BLaER1 (cell line): ENCODE measurements around the gene NPDC1.

ENCODE experiments used
- H3K27ac ChIP-seq: shearing (Covaris generic); formaldehyde crosslinking; 2 replicates; pipeline ENCODE4 v1.8.1; 2022
- H3K27me3 ChIP-seq: shearing (Covaris generic); formaldehyde crosslinking; 2 replicates; pipeline ENCODE4 v1.8.1; 2022
- H3K36me3 ChIP-seq: shearing (Covaris generic); formaldehyde crosslinking; 2 replicates; pipeline ENCODE4 v1.8.1; 2022
- H3K4me1 ChIP-seq: shearing (Covaris generic); formaldehyde crosslinking; 2 replicates; pipeline ENCODE4 v1.8.1; 2022
- H3K4me2 ChIP-seq: shearing (Covaris generic); formaldehyde crosslinking; 2 replicates; pipeline ENCODE4 v1.8.1; 2022
- H3K4me3 ChIP-seq: shearing (Covaris generic); formaldehyde crosslinking; 2 replicates; pipeline ENCODE4 v1.8.1; 2022
- H3K9ac ChIP-seq: shearing (Covaris generic); formaldehyde crosslinking; 2 replicates; pipeline ENCODE4 v1.8.1; 2022
- H3K9me3 ChIP-seq: shearing (Covaris generic); formaldehyde crosslinking; 2 replicates; pipeline ENCODE4 v1.8.1; 2022
- H4K20me1 ChIP-seq: shearing (Covaris generic); formaldehyde crosslinking; 2 replicates; pipeline ENCODE4 v1.8.1; 2022
- Cebpa-rat ChIP-seq: shearing (Covaris generic); IDR thresholded peaks from 2 replicates; pipeline ENCODE4 v1.8.1; 2022

The NPDC1 gene

DNA sequence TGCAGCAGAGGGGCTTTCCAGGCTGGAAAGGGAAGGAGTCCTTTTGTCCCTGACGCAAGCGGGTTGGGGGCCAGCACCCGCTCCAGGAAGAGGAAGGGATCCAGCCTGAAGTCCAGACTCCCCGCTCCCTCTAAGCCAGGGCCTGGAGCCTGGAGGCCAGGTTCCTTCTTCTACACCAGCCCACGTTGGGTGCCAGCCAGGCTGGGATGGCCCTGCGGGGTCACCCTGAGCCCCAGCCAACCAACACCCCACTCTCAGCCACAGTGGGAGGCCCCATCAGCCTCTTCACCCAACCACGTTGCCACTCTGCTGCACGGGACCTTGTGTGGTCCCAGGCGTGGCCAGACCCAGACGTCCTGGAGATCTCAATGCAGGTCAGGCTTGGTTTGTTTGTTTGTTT lies 13.1 kb downstream of the NPDC1 start:
- Histone ChIP-seq H3K9ac (peak overlapping the region; percentile 80), H3K4me1 (peaks cover 79% of the 10 kb centered on the region)

DNA sequence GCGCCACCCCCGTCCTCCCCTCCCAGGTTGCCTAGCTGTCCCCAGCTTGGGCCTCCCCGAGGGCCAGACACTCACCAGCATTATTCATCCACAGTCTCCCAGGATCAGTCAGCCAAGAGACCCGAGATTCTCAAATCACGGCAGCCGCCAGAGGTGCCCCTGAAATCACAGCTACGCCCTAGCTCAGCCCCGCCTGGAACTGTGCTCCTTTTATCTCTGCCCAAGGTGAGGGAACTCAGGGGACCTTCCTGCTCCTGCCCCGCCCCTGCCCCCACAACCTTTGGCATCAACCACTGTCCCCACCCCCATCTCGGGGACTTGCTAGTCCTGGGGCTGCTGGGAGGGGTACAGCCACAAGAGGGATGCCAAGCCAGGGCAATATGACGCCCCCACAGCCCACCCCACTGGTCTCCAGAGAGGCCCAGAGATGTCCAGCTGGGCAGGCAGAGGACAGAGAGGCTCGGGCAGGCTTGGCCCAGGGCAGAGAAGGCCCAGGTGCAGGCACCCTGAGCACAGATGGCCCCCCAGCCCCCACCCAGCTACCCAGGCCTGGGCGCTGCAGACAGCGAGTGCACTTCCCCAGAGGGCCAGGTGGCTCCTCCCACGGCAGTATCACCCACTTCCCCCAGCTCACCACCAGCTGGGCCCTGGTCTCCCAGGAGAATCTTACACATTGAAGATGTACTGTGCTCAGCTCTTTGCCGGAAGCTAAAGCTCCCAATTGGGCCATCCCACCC lies 13.9 kb downstream of the NPDC1 start, which contains the start of gene FUT7:
TSS of gene FUT7 (minus strand) at position 185 of the 737 bp plus-strand sequence. CDS start at position 88, 97 bp downstream.
- H3K36me3 ChIP-seq: peaks cover 6% of the 10 kb centered on the region
- H3K9me3 ChIP-seq: no peaks in the 10 kb centered on the region
- H3K27ac ChIP-seq: peak within 1 kb of the TSS; percentile 94
- H3K4me3 ChIP-seq: peak within 1 kb of the TSS; percentile 74
- no peak for TF ChIP-seq Cebpa-rat
- H3K4me2 ChIP-seq: peak within 1 kb of the TSS; percentile 94
- no peaks in the 10 kb centered on the region for H3K27me3 ChIP-seq
- peaks cover 5% of the 10 kb centered on the region for H4K20me1 ChIP-seq
- H3K4me1 ChIP-seq: peaks cover 87% of the 10 kb centered on the region
- peak within 1 kb of the TSS; percentile 80 for H3K9ac ChIP-seq

More for the DNA sequence above, 13.1 kb downstream of the NPDC1 start:
- Histone ChIP-seq H4K20me1 (no peaks in the 10 kb centered on the region), H3K27me3 (no peaks in the 10 kb centered on the region), H3K27ac (peak overlapping the region; percentile 94), H3K4me3 (peak overlapping the region; percentile 74), H3K4me2 (peak overlapping the region; percentile 94), H3K36me3 (peaks cover 14% of the 10 kb centered on the region), H3K9me3 (no peaks in the 10 kb centered on the region)
- TF ChIP-seq Cebpa-rat: no peak

DNA sequence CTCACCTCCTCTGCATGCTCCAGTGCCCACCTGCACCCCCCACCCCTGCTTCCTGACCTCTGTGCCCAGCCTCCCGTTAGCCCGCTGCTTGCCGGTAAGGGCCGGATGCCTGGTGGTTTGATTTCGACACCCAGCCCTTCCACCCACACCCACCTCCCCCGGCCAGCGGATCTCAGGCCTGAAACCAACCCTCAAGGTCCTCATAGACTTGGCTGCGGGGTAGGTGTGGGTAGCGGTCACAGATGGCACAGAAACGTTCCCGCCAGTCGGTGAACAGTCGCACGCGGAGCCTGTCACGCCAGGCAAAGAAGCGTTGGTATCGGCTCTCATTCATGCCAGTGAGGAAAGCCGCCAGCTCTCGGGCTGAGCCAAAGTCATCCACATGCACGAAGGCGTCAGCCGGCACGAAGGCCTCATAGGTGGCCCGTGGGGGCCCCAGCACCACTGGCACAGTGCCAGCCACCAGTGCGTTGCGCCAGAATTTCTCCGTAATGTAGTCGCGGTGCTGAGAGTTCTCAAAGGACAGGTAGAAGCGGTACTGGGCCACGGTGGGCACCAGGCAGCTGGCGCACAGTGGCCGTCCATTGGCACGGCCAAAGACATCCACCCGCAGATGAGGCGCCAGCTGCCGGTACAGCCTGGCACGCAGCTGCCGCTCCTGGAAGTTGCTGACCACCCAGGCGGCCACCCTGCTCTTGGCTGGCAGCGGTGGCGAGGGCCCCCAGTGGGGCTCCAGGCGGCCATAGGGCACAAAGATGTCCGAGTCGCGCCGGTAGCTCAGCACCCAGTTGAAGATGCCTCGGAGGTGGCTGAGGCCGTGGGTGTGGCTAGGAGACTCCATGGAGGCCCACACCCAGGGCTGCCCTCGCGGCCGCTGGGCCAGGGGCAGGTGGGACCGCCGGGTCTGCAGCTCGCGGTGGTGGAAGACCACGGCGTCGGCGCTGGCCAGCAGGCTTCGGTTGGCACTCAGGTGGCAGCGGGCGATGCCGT lies 15.1 kb downstream of the NPDC1 start:
- peaks cover 17% of the 10 kb centered on the region for H4K20me1 ChIP-seq
- peak; percentile 90 for TF ChIP-seq Cebpa-rat
- peak overlapping the region; percentile 80 for H3K9ac ChIP-seq
- peaks cover 94% of the 10 kb centered on the region for H3K4me1 ChIP-seq
- no peaks in the 10 kb centered on the region for H3K36me3 ChIP-seq
- no peaks in the 10 kb centered on the region for H3K27me3 ChIP-seq
- H3K27ac ChIP-seq: peak overlapping the region; percentile 94
- peak overlapping the region; percentile 74 for H3K4me3 ChIP-seq
- H3K4me2 ChIP-seq: peak overlapping the region; percentile 94
- no peaks in the 10 kb centered on the region for H3K9me3 ChIP-seq

DNA sequence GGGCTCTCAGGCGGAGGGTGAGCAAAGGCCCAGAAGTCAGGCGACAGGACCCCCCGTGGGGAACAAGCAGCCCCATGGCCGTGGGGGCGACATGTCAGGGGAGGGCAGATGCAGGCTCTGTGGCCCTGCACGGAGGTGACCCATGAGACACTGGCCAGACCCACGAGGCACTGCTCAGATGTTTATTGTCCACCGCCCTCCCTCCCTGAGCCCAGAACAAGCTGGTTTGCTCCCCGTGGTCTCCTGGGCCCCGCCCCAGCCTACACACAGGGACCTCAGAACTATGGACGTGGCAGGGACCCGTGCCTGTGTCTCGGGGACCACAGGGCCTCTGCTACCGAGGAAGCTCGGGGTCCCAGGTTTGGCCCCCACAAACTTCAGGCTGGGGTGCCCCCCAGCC lies 16.0 kb downstream of the NPDC1 start:
- Histone ChIP-seq H3K9me3 (no peaks in the 10 kb centered on the region), H3K4me2 (peak overlapping the region; percentile 94), H4K20me1 (peaks cover 26% of the 10 kb centered on the region), H3K36me3 (no peaks in the 10 kb centered on the region), H3K4me3 (peak overlapping the region; percentile 74), H3K27me3 (no peaks in the 10 kb centered on the region), H3K4me1 (peaks cover 94% of the 10 kb centered on the region), H3K9ac (peak overlapping the region; percentile 80), H3K27ac (peak overlapping the region; percentile 94)
- no peak for TF ChIP-seq Cebpa-rat

DNA sequence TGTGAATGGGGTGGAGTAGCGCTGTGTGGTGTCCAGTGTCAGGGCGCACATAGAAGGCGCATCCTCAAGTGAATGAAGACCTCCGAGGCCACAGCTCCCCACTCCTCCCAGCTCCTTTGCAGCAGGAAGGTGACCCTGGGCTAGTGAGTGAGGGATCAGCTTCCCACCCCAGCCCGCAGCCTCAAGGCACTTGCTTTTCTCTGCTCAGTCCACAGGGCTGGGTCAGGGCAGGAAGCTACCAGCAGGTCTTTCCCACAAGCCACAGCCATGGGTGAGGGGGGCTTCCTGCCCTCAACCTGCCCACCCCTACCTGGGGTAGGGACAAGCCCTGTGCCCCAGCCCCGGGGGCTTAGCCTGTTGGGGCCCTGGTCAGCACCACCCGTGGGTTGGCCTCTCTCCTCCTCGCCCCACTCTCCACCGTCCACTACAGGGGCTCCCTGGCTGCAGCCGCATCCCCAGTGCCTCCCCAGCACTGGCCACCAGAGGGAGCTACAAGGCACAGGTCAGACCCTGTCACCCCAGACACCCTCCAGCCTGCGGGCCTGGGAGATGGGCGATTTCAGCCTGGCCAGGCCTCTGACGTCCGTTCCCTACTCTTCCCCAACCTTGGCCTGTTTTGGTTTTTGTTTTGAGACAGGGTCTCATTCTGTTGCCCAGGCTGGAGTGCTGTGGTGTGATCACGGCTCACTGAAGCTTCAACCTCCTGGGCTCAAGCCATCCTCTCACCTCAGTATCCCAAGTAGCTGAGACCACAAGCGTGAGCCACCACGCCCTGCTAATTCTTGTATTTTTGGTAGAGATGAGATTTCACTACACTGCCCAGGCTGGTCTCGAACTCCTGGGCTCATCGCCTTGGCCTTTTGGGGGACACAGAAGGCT lies 16.7 kb downstream of the NPDC1 start:
- Histone ChIP-seq H3K9me3 (no peaks in the 10 kb centered on the region), H3K4me3 (peak overlapping the region; percentile 74), H3K27ac (peak overlapping the region; percentile 94), H3K4me1 (peaks cover 94% of the 10 kb centered on the region), H3K36me3 (no peaks in the 10 kb centered on the region), H4K20me1 (peaks cover 30% of the 10 kb centered on the region), H3K9ac (peak overlapping the region; percentile 80), H3K4me2 (peak overlapping the region; percentile 94), H3K27me3 (no peaks in the 10 kb centered on the region)
- no peak for TF ChIP-seq Cebpa-rat

DNA sequence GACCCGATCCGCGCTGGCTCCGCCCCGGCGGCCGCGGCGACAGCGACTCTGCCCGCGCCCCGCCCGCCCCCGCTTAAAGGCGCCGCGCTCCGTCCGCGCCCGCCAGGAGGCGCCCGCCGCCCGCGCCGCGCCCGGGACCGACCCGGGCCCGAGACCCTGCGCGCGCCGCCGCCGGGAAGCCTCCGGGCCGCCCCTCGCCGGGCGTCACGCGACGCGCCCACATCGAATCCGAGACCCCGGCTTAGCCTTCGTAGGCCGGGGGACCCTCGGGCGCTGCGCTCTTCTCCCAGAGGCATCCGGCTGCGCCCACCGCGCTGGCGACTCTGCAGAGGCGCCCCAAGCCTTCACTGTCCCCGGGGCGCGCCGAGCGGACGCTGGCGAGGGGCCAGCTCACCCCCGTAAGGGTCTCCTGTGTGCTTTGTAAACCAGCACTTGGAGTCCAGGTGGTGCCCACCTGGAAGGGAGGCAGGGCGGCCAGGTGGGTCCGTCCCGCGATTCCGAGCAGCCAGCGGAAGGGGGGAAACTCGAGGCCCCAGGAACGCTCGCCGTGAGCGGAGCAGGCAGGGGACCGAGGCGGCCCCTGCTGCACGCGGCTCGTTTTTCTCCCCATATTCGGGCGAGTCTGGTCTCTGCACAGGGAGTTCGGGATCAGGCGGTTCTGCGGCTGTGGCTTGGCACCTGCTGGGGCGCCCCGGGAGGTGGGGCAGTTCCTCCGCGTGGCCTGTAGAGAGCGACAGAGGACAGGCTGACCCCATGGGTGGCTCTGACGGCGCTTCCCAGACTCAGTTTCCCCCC lies 17.5 kb downstream of the NPDC1 start:
- Histone ChIP-seq H3K4me2 (peak overlapping the region; percentile 94), H3K9me3 (no peaks in the 10 kb centered on the region), H3K4me3 (peak overlapping the region; percentile 74), H3K9ac (peak overlapping the region; percentile 80), H3K27me3 (no peaks in the 10 kb centered on the region), H4K20me1 (peaks cover 39% of the 10 kb centered on the region), H3K4me1 (peaks cover 87% of the 10 kb centered on the region), H3K36me3 (0 out of 2 replicates have a peak, but pooled peaks cover 6% of the 10 kb centered on the region), H3K27ac (peak overlapping the region; percentile 94)
- TF ChIP-seq Cebpa-rat: no peak

DNA sequence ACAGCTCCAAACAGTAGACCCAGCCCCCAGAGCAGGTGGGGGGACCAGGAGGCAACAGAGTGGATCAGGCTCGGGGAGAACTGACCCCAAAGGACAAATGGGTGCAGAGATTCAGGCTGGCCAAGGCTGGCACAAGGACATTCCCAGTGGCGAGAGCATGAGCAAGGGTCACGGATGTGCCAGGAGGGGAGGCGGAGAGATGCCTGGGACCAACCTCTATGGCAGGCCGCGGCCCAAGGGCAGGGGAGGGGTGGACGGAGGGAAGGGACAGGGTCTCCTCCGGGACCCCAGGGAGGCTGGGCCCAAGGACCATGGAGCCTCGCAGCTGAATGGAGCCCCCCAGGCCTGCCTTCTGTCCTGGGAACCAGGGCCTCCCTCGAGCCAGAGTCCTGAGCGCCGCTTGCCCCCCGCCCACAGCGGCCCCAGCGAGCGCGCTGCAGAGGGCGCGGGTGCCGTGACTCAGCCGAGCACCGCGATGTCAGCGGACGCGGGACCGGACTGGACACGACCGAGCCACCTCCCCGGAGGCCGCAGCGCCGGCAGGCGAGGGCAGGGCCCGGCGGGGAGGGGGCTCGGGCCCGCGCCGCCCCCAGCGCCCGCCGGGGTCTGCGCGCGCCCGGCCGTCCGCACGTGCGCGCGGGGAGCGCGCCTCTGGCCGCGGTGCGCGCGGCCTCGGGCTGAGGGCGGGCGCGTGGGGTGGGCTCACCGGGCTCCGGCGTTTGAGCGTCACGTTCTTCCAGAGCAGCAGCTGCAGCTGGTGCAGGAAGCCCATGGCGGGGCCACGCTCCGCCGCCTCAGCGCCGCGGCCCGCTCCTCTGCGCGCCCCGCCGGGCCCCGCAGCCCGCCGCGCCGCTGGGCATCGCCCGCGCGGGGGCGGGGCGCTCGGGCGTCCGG lies 18.4 kb downstream of the NPDC1 start, which contains the start of gene ABCA2:
TSS of gene ABCA2 (minus strand) at position 869 of the 894 bp plus-strand sequence. CDS start at position 772, 97 bp downstream.
- Histone ChIP-seq H3K27me3 (no peaks in the 10 kb centered on the region), H3K4me2 (peak within 1 kb of the TSS; percentile 94), H3K4me3 (peak within 1 kb of the TSS; percentile 74), H4K20me1 (peaks cover 41% of the 10 kb centered on the region), H3K9ac (peak within 1 kb of the TSS; percentile 80), H3K4me1 (peaks cover 79% of the 10 kb centered on the region), H3K36me3 (peaks cover 7% of the 10 kb centered on the region; the same call in 1 of the 2 replicates), H3K9me3 (no peaks in the 10 kb centered on the region), H3K27ac (peak within 1 kb of the TSS; percentile 94)
- no peak for TF ChIP-seq Cebpa-rat
